HG03432 (cell line): Measurements from ENCODE around the gene SRPK2.
"Not testable (repeated sequence)": the region's sequence is repeated elsewhere in the genome, so short reads cannot be mapped to it uniquely, and the experiment has no call there.

ENCODE experiments used
- ATAC-seq: cut with Tn5 transposase; IDR thresholded peaks from one replicate; pipeline ENCODE4 v1.9.1; 2021; ENCODE audit warnings: mild to moderate bottlenecking, moderate library complexity; ENCODE audit not compliant: unreplicated experiment

SRPK2 gene

DNA sequence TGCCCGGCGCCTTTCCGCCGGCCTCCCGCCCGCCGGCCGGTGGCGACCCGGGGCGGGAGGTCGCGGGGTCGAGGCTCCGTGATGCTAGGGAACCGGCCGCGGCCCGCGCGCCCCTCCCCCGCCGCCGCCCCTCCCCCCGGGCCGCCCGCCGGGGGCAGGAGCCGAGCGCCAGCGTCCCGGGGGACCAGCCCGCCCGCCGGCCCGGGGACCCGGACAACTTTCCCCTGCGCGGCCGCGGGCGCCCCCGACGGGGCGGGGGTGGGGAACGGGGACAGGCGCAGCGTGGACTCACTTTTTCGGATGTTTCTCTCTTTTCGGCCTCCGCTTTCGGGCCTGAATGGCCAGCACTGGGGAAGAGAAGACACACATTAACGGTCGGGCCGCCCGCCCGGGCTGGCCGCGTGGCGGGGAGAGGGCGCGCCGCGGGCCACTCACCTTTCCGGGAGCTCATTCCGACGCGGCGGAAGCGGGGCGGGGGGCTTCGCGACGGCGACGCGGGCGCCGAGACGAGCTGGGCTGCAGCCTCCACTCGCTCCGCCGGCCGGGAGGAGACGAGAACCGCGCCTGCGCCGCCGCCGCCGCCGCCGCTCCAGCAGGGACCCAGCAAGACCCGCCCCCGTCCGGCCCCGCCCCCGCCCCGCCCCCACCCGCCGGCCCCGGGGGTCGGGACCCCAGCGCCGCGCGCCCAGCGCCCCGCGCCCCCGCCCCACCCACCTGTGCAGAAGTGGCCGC is at the start of gene SRPK2:
Gene SRPK2, minus strand, starts transcription at position 566 of the 732 bp plus-strand sequence.
- peak; percentile 82 for ATAC-seq

DNA sequence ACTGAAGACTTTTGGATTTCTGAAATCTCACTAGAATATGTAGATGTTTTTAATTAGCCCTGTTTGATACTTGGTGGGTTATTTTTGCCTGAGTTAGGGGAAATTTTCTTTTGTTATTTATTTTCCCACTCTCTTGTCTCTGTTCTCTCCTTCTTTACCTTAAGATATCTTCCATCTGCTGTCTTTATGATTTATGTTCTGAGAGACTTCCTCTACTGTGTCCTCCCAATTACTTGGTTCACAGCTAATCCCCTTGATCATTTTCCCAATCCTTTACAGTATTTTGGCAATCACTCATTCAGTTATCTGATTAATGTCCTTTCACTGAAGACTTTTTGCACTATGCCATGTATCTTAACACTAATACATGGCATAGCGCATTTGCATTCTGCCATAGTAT is 49.5 kb upstream of the SRPK2 start:
- ATAC-seq: no peak

DNA sequence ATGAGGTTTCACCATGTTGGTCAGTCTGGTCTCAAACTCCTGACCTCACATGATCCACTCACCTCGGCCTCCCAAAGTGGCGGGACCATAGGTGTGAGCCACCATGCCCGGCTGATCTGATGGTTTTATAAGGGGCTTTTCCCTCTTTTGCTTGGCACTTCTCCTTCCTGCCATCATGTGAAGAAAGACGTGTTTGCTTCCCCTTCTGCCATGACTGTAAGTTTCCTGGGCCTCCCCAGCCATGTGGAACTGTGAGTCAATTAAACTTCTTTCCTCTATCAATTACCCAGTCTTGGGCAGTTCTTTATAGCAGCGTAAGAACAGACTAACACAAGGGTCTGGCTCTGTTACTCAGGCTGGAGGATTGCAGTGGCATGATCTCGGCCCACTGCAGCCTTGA is 48.6 kb upstream of the SRPK2 start:
- ATAC-seq: not testable (repeated sequence)

DNA sequence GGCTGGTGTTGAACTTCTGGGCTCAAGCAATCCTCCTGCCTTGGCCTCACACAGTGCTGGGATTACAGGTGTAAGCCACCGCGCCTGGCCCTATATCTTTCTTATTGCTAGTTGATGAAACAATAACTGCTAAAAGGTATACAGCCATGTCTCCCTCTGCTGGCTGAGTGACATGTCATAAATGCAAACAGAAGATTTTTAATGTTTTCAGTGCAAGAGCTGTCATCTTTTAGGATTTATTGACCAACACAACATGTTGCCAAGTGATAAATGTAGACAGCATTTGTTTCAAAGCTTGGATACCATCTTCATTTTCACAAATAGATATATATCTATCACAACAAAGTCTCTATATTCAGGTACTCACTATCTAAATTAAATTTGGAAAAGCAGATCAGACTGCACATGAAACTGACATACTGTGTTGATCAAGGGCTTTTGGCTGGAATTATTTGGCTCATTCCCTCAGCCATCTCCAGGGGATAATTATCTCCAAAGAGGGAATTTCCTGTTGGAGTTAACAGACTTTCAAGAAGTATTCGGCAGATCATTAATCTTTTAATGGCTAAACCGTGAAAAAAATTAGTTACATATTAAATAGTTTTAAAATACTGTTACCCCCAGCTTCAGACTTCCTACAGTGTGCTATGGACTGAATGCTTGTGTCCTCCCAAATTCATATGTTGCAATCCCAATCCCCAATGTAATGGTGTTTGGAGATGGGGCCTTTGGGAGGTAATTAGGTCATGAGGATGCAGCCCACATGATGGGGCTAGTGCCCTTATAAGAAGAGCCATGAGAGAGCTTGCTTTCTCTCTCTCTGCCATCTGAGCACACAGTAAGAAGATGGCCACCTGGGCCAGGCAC is 41.3 kb upstream of the SRPK2 start:
- peak; percentile 69 for ATAC-seq

DNA sequence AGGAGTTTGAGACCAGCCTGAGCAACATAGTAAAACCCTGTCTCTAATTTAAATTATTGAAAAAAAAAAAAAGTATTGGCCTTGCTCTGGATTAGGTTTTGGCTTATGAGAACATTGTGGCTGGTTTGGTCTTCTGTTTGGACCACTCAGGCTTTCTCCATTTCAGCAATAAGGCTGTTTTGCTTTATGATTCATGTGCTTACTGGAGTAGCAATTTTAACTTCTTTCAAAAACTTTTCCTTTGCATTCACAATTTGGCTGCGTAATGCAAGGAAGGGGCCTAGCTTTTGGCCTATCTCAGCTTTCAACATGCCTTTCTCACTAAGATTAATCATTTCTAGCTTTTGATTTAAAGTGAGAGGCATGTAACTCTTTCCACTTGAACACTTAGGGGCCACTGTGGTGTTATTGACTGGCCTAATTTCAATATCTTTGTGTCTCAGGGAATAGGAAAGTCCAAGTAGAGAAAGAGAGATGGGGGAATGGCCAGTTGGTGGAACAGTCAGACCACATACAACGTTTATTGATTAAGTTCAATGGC is 38.0 kb upstream of the SRPK2 start:
- ATAC-seq: no peak

DNA sequence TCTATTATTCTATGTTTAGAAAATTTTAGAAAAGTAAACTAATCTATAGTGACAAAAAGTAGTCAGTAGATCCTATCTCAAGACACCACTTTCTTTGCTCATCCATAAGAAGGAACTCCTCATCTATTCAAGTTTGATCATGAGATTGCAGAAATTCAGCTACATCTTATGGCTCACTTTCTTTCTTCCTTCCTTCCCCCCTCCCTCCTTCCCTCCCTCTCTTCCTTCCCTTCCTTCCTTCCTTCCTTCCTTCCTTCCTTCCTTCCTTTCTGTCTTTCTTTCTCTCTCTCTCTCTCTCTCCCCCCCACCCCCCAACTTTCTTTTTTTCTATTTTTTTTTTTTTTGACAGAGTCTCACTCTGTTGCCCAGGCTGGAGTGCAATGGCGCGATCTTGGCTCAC is 35.3 kb upstream of the SRPK2 start:
- no peak for ATAC-seq

DNA sequence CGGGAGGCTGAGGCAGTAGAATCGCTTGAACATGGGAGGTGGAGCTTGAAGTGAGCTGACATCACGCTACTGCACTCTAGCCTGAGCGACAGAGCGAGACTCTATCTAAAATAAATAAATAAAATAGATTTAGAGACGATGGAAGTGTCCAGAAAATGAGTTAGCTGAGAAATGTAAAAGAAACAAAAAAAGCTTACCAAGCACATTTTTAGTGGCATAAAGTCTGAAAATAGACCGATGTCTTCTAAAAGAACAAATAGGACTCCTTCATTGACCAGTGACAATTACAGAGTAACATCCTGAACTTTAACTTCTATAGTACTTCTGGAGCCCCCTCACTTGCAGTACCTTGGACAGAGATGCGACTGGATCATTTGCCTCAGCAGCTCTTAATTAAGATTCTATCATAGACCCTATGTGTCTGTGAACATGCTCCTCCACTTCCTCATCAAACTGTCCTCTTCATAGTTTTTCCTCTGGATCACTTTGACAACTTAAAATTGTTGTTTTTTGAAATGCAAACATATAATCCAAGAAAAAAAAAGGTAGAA is 25.2 kb upstream of the SRPK2 start:
- ATAC-seq: no peak

DNA sequence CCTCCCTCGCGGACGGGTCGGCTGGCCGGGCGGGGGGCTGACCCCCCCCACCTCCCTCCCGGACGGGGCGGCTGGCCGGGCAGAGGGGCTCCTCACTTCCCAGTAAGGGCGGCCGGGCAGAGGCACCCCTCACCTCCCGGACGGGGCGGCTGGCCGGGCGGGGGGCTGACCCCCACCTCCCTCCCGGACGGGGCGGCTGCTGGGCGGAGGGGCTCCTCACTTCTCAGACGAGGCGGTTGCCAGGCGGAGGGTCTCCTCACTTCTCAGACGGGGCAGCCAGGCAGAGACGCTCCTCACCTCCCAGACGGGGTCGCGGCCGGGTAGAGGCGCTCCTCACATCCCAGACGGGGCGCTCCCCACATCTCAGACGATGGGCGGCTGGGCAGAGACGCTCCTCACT is 22.1 kb upstream of the SRPK2 start:
- not testable (repeated sequence) for ATAC-seq

DNA sequence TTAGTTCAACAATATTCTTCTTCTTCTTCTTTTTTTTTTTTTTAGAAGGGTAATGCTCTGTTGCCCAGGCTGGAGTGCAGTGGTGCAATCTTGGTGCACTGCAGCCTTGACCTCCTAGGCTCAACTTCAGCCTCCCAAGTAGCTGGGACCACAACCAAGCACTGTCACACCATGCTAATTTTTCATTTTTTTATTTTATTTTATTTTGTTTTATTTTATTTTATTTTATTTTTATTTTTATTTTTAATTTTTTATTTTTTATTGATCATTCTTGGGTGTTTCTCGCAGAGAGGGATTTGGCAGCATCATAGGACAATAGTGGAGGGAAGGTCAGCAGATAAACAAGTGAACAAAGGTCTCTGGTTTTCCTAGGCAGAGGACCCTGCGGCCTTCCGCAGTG is 21.1 kb upstream of the SRPK2 start:
- not testable (repeated sequence) for ATAC-seq

DNA sequence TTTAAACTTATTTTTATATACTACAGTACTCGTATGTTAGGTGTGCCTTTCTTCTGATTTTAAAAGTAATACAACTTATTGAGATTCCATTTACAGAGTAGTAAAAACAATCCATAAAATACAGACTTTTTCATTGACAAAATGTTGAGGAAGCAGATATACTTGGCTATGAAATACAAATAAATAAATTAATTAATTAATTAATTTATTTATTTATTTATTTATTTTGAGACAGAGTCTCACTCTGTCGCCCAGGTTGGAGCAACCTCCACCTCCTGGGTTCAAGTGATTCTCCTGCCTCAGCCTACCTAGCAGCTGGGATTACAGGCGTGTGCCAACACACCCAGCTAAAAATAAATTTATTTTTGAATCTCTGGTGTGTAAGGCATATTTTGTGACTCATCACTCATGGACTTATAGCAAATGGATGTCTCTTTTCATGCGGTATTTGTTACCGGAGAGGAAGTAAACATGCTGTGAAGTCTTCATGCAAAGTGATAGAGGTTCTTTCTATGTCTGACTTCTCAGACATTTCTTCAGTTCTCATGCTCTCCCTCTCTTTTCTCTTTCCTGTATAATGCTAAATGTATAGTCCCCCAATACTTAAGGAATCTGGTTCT is 20.2 kb upstream of the SRPK2 start:
- no peak for ATAC-seq

DNA sequence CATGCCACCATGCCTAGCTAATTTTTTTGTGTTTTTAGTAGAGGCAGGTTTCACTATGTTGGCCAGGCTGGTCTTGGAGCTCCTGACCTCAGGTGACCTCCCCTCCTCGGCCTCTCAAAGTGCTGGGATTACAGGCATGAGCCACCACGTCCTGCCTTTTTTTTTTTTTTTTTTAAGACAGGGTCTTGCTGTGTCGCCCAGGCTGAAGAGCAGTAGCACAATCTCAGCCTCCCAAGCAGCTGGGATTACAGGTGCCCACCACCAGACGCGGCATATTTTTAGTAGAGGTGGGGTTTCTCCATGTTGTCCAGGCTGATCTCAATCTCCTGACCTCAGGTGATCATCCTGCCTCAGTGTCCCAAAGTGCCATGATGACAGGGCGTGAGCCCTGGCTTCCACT is 14.4 kb upstream of the SRPK2 start:
- ATAC-seq: no peak

DNA sequence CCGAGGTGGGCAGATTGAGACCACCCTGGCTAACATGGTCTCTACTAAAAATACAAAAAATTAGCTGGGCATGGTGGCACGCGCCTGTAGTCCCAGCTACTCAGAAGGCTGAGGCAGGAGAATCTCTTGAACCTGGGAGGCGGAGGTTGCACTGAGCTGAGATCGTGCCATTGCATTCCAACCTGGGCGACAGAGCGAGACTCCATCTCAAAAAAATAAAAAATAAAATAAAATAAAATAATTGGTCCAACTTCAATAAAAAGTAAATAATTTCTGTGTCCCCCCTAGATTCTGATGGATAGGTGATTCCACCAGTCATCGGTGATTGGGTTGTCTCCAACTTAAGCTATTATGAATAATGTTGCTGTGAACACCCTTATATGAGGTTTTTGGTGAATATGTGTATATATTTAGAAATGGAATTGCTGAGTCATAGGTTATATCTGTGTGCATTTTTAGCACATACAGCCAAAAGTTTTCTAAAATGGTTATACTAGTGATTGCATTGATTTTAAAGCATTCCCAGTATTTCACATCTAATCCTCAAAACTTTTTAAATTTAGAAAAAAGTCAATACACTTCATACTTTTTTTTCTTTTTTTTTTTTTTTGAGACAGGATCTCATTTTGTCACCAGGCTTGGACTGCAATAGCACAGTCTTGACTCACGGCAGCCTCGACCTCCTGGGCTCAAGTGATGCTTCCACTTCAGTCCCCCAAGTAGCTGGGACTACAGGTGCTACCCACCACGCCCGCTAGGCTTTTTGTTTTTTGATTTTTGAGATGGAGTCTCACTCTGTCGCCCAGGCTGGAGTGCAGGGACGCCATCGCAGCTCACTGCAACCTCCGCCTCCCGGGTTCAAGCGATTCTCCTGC is 13.7 kb upstream of the SRPK2 start:
- ATAC-seq: no peak

DNA sequence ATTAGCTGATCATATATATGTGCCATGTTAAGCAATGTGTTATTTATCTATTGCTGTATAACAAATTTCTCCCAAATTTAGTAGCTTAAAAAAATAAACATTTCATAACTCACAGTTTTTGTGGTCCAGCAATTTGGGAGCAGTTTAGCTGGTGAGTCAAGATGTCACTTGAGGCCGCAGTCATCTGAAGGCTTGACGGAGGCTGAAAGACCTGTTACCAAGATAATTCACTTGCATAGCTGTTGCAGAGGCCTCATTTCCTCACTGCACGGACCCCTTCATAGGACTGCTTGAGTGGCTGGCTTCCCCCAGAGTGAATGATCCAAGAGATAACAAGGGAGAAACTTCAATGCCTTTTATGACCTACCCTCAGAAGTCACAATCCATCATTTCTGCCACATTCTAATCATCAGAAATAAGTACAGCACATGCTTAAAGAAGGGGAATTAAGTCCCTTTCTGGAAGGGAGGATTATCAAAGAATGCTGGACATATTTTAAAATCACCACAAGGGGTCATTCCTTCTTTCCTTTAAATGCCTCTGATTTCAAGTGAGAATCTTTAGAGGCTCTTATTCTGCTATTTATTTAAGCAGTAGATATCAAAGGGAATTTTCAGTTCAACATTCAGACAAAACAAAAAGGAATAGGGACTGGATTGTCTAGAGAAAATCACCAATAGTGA is 10.5 kb upstream of the SRPK2 start:
- ATAC-seq: no peak

DNA sequence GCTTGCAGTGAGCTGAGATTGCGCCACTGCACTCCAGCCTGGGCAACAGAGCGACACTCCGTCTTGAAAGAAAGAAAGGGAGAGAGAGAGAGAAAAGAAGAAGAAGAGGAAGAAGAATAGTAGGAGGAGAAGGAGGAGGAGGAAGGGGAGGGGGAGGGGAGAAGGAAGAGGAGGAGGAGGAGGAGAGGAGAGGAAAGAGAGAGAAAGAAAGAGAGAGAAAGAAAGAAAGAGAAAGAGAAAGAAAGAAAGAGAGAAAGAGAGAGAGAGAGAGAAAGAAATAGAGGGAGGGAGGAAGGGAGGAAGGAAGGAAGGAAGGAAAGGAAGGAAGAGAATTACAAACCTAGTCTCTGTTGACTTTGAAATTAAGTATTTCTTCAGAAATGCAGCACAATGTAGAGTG is 7.8 kb upstream of the SRPK2 start:
- no peak for ATAC-seq

DNA sequence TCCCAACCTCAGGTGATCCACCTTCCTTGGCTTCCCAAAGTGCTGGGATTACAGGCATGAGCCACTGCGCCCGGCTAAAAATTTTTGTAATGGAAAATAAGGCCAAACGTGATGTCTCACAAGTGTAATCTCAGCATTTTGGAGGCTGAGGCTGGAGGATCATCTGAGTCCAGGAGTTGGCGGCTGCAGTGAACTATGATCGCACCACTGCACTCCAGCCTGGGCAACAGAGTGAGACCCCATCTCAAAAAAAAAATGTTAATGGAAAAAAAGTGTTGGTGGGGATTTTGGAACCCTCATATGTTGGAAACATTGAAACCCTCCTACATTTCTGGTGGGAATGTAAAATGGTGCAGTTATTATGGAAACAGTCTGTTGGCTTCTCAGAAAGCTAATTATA is 2.7 kb upstream of the SRPK2 start:
- no peak for ATAC-seq

DNA sequence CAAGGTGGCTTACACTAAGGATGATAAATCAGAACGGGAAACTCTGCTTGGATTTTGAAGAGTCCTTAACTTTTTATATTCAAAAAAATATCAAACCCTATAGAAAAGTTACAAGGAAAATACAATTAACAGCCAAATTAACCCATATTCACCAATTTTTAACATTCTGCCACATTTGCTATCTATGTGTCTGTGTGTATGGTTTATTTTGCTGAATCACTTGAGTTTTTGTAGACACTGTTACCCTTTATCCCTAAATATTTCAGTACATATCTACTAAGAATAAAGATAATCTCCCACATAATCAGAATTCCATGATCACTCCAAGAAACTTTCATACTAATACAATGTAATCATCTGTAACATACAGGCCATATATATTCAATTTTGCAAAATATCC is 1.2 kb upstream of the SRPK2 start:
- ATAC-seq: no peak

DNA sequence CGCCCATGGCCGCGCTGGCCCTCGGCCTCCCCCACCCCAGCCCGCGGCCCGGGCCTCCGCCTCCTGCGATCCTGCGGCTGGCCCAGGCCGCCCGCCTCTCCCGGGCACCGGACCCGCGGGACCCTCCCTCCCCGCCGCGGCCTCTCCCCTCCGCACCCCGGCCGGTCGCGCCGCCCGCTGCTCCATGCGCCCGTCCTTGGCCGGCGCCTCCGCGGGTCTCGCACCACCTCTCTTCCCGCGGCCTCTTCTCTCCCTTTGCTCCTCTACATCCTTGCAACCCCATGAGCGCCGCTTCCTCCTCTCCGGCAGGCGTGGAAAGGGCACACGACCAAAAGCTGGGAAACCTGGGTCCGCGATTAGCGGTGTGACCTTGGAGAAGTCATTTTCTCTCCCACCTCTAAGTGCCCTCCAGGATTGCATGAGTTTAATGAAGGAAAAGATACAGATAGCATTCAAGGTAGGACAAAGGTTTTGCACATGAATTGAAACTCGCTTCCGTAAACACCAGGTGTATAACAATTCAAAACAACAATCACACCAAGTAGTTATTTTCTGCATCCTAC is 448 bp upstream of the SRPK2 start:
- peak; percentile 38 for ATAC-seq

DNA sequence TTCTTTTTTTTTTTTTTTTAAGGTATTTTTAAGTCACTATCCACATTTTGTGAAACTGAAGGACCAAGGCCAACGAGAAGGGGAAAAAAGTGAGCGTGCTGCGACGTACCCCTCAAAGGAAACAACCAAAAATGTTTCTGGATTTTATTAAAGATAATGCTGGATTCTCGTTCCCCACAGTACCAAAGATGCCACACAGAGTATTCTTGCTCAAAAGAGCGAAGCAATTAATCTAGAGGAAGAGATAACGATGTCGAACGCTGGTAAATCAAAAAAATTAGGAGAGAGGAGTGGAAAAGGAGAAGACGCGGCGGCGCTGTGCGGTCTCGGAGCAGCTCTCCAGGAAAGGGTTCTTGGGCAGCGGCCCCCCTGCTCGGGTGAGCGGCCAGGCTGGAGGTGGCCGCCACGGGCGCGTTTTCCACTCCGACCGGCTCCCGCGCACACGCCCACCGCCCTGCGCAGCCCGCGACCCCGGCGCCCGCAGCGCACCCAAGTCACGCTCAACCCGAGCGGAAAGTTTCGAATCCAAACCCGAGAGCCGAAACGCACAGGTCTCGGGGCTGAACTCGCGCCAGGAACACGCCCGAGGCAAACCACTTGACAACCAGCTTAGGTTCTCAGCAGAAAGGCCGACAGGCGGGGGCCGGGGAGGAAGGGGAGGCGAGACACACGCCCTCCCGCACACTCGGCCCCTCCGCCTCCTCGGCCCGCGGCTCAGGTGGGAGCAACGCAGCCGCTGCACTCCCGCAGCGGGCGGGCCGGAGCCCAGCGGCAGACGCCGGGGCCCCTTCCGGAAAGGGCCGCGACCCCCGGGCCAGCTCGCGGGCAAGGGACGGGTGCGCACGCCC is 989 bp downstream of the SRPK2 start:
- ATAC-seq: peak; percentile 58
